Uterus (tissue), 2 donors: Measurements from ENCODE around the gene FGFR3.
A peak's percentile ranks its signal among the peaks of the same experiment; 100 is the strongest.

Source experiments
- POLR2A ChIP-seq, 2 donors: fragments of 450-650 bp; IDR thresholded peaks; one replicate each; pipeline ENCODE4 v1.6.1; 2016; ENCODE audit warnings: antibody characterized with exemption in 2 of 2, mild to moderate bottlenecking in 1 of 2, moderate library complexity in 1 of 2
- TF ChIP-seq, protein P1 (sequence below), 4 experiments: fragments of 200-600 bp in 2 of 4; fragments of 450-650 bp in 2 of 4; sonication (generic) in 2 of 4; IDR thresholded peaks; one replicate each; pipeline ENCODE4 v1.5.1; 2016 to 2019; ENCODE audit warnings: antibody characterized with exemption in 4 of 4, mild to moderate bottlenecking in 2 of 4, moderate library complexity in 1 of 4

DNA sequence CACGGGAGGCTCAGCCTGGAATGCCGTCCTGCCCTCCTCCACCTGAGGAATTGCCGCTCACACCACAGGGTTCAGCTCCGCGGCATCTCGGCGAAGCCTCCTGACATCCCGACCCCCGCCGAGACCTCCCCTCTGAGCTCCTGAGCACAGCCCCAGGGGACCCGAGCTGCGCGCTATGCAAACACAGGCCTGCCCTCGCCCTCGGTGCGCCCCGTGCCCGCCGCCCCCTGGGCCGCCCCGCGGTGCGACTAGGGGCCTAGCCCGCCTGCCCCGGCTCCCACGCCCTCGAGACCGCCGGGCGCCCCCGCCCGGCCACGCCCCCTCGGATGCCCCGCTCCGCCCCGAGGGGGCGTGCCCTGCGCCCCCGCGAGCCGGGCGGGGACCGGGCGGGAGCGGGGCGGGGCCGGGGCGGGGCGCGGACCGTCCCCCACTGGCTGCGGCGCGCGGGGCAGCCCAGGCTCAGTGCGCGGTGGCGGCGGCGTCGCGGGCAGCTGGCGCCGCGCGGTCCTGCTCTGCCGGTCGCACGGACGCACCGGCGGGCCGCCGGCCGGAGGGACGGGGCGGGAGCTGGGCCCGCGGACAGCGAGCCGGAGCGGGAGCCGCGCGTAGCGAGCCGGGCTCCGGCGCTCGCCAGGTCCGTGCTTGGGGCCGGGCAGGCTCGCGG lies at the start of gene FGFR3:
- TF ChIP-seq, protein P1, sequence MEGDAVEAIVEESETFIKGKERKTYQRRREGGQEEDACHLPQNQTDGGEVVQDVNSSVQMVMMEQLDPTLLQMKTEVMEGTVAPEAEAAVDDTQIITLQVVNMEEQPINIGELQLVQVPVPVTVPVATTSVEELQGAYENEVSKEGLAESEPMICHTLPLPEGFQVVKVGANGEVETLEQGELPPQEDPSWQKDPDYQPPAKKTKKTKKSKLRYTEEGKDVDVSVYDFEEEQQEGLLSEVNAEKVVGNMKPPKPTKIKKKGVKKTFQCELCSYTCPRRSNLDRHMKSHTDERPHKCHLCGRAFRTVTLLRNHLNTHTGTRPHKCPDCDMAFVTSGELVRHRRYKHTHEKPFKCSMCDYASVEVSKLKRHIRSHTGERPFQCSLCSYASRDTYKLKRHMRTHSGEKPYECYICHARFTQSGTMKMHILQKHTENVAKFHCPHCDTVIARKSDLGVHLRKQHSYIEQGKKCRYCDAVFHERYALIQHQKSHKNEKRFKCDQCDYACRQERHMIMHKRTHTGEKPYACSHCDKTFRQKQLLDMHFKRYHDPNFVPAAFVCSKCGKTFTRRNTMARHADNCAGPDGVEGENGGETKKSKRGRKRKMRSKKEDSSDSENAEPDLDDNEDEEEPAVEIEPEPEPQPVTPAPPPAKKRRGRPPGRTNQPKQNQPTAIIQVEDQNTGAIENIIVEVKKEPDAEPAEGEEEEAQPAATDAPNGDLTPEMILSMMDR (IDR thresholded peaks at IDR 0.05), result no peak
- TF ChIP-seq POLR2A (IDR thresholded peaks at IDR 0.05), result peak; percentile 32 to 43
